Ammon's horn (tissue), 1 donor: ENCODE measurements around the gene FGF12.
A peak's percentile ranks its signal among the peaks of the same experiment; 100 is the strongest.

Source experiments
- DNase-seq: peaks from one replicate; pipeline ENCODE4 v3.0.0-alpha.2; 2016; ENCODE audit warnings: low spot score

Gene FGF12

DNA sequence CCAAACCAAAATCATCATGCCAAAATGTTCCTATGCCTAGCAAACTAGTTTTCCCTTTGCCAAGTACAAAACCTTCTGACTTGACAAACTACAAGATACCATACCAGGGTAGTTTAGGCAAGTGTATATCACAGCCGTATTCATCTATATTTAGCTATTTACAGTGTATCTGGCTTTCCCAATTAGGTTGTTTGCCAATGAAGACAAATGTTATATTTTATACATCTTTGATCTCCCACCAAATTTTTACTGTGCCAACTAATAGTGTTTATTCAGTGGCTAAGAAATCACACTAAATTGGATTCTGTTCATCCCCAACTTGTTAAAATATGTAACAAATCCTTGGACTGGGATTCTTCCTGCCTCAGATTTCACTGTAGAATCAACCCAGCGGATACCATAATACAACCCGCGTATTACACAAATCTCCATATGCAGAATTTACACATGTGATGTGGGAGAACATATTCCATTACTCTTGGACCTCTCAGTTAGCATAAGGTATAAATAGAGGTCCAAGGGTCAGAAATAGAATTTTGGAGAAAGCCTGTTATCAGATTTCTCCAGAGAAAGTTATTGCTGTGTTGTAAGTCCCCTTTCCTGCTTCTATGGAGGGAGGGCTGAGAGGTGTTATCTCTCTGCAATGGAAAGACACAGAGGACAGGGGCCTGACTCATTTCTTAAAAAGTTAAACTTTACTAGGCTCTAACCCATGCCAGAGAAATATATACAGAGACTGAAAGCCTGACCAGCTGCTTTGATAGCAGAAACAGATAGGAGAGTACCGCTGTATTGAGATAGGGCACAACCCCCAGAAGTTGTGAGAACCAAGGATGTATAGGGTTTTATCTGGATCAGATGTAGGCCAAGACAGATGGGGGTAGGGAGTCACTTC lies 467.0 kb downstream of the FGF12 start:
- DNase-seq, result no peak

DNA sequence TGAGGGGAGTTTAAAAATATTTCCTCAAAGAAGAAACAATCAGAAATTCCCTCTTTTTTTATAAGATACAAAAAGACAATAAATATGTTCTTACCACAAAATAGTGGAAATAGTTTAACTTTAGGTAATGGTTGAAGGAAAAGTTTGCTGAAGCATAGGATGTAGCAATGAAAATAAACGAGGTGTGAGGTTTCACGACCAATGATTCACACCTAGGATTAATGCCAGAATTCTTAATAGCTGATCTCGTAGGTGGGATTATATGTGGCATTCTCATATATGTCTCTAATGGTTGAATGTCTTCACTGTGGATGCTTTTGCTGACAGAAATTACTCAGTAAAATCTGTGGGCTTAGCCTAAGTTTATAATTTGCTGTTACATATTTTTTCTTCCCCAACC lies 467.7 kb downstream of the FGF12 start:
- no peak for DNase-seq

DNA sequence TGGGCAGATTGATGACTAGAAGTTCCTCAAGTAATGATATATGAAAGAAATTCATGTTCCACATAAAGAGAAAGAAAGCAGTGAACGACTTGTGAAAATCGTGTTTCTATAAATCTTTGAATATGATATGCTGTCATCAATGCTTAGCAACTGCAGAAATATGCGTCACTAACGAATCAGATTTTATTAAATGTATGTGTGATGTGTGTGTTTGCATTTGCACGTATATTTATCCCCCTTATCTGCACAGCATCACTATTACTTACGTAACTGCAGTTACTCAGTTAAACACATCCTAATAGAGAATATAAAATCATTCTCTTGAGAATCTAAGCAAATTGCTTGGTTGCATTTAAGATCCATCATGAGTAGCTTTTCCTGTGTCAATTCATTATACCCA lies 468.6 kb downstream of the FGF12 start:
- DNase-seq, result no peak

DNA sequence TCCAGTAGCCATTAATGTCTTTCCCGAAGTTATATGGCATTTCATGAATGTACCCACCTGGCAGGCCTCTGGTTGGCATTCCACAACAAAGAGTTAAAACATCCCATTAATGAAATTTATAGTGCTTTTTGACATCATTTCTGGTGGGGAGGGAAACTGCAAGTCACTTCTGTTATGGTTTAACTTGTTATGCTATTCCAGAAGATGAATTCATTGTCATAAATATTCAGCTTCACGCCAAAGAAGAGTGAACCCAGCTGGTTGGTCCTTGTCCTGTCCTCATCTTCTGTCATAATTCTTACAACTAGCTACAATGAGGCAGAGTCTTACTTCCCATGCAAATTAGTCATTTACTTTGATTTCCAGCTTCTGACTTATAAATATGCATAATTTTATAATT lies 471.5 kb downstream of the FGF12 start:
- no peak for DNase-seq

DNA sequence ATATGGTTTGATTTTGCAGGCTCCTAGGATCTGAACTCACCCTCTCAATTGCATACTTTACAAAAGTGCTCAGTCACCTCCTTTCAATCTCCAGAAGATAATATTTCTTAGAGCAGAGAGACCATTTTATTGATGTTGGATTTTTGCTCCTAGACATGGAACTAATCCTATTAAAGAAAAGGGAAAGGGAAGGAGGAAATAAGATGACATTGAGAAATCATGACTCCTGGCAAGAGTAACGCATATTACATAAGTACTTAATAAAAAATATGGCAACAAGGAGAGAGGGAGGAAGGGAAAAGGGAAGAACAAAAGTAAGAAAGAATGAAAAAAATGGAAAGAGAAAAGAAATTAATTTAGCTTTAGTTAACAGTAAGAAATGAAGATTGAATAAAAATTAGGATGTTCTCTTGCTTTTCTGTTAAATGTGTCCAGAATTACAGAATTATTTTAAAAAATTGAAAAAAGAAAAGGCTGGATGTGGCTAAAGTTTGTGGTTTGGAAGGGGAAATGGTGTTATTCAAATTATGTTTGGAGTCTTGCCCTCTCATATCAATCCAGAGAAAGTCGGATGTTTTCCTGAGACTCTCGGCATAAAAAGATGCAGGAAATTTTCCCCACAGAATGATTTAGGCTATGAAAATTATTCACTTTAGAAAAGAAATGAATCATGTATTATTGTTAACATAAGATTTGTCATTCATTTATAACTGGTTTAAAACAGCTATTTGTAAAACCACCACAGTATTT lies 474.0 kb downstream of the FGF12 start:
- DNase-seq, result no peak

DNA sequence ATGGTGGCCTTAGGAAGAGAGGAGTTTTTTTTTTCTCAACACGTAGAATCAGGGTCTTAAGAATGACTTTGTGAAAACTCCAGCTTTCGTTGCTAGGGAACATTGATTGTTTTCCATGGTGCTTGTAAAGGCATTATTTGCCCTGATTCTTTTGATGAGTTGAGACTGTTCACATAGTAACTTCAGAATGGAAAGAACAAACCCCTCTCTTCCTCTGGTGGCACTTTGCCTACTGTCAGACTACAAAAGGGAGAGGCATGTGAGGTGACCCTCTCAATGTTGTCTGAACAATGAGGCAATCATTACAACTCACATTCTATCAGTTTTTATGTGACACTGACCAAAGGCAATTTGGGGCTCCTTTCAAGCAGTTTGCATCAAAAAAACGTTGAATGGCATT lies 477.8 kb downstream of the FGF12 start:
- DNase-seq, result no peak

DNA sequence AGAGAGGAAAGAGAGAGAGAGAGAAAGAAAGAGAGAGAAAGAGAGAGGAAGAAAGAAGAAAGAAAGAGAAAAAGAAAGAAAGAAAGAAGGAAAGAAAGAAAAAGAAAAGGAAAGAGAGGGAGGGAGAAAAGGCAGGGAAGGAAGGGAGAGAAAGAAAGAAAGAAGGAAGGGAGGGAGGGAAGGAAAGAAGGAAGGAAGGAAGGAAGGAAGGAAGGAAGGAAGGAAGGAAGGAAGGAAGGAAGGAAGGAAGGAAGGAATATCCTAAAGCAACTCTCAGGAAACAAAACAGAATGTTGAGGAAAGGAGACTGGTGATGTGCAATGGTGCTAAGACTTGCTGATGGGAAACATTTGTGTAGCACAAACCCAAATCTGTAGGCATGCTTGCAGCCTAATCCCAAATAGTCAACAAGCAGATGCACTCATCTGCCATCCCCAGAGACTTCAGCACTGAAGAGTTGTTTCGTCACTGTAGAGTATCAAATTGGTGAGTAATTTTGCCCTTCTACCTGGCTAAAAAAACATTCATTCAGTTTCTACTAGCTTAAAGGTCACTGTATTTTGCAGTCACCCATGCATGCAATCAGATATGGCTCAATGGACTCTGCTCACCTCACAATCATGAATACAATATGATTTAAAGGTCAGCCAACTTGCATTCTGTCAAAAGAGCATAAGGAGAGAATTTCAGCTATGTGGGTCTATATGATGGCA lies 480.3 kb downstream of the FGF12 start:
- DNase-seq, result peak; percentile 35

DNA sequence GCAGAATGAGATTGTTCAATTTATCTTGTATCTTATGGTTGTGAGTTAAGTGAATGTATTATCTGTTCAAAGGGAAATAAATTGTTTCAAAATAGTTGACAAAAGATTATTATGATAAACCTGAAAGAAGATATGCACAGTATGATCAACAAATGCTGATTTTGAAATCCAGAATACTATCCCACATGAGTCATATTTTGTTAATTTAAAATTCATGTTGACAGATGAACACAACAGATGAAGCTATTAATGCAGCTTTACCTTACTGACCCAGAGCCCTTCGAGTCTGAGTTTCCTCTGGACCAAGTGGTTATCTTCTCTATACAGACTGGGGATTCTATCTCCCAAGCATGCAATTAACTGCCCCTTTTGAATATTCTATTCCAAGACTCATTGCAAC lies 482.8 kb downstream of the FGF12 start:
- no peak for DNase-seq

DNA sequence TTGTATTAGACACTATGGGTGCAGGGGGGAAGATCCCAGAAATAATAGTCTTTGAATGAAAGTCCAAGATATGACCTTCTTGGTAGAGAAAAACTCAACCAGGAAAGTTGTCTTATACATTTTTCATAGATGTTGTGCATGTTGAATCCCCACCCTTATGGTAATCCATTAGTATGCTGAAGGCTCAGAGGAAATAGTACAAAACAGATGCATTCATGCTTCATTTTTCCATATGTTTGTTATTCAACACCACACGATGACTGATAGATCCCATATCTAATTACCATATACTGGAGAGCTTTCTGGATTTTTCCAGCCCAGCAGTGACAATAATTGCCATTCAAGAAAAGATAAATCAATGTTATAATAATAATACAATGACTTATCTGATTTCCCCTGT lies 487.4 kb downstream of the FGF12 start:
- DNase-seq, result no peak

DNA sequence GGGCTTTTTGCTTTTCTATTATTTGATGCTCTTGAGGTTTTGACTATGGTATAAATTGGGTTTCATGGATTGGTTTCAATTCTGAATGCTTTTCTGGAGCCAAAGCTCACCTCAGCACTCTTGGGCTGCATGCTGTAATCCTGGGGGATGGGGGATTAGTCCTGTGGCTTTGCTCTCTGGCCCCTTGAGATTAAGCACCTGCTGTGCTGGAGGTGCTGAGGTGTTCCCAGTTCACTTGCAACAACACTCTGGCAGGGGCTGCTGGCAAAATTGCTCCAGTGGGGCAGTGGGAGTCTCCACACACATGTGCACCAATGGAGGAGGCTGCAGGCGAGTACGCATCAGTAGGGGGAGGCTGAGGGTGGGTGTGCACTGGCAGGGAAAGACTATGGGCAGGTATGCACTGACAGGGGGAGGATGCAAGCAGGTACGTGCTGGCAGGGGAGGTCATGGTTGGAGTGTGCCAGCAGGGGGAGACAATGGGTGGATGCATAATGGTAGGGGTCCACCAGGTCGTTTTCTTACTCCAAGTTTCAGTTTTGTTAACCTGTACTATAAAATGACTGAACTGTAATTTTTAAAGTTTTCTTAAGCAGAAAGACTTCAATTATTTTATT lies 489.2 kb downstream of the FGF12 start:
- DNase-seq, result no peak

DNA sequence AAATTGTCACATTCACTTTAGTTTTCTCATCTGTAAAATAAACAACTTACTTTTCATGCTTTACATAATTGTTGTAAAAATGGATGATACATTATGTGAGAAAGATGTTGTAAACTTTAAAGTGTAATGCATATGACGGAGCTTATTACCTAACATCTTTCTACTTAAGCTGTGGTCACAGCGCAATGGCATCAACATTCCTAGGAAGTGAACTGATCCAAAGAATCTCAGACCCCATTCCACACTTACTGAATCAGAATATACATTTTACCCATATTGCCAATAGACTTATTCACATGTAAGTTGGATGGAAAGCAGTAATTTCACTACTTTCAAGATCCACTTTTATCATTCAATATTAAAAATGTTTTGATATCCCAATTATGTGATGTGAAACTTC lies 497.5 kb downstream of the FGF12 start:
- no peak for DNase-seq

DNA sequence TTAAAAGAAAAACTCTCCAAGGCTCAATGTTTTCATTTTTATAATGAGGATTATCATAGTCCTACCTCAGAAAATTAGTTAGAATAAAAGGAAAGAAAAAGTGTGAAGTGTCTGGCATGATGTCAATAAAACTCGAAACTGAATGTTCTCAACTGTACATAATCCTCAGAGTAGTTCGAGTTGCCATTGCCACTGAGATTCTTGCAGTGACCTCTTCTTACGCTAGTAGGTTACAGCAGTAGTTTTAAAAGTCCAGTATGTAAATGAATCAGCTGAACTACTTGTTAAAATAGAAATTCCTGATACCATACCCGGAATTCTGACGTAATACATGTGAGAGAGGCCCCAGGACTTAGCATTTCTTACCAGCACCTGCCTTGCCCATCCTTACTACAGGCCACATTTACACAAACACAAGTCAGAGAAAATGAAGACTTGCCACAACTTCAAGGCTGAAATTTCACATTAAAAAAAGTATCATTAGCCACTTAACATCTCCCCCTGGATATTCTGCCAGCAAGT lies 502.6 kb downstream of the FGF12 start:
- no peak for DNase-seq

DNA sequence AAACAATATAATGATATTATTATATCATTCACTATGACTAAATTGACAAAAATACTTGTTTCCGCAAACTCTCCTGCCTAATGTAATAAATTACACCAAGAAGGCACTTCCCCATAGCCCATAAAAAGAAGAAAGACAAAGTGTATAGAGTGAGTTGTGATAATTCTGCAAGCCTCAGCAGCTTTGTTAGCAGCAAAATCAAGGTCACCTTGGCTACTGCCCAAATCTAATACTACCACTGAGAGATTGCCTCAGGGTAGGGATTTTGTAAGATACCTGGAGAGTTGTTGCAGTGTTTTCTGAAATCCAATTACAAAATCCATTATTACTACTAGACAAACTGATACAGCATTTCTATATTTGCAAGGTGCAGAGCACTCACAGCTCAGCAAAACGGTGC lies 503.5 kb downstream of the FGF12 start:
- DNase-seq, result no peak

DNA sequence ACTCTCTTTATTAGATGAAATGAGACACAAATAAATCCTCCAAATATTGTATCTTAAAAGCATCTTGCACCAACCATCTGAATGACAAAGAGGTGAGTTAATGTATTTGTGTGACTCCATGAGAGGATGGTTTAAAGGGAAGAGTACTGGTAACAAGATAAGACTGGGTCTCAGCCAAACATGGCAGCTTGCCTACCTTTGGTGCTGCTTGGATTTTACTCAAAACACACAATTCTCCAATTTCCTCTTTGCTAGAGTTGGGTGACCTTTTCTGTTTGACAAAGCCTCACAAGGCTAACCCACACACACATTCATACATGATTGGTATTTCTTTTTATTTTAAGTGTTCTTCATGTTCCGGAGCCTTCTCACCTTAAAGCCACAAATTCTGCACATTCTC lies 506.4 kb downstream of the FGF12 start:
- no peak for DNase-seq

DNA sequence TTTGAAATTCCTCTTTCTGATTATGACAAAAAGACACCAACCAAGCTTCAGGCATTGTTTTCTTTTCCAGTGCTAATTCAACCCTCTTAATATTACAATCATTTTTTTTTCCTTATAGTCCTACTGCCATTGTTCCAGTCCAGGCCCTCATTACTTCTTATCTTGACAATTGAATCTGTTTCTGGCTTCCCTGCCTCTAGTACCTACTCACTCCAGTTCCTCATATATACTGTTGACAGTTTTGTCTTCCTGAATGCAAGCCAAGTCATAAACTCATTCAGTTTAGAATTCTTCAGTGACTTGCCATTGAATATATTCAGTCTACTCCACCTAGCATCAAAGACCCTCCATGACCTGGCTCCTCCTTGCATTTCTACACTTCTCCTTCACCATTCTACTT lies 507.4 kb downstream of the FGF12 start:
- DNase-seq, result no peak

DNA sequence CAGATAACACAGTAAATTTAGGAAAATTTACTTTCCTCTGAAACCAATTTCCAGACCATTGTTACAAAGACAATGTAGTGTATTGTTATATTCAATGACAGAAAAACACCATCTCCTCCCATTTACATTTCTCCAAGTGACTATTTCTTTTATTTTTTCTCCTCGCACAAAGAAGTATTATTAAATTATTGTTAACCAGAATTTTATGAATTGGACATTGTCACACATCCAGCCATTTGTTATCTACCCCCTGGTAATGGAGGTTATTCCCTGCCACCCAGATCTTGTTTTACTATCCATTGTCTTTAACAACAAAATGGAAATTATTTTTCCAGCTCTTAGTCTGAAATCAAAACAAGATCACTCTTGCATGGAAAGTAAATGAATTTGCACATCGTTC lies 511.3 kb downstream of the FGF12 start:
- peak; percentile 2 for DNase-seq

DNA sequence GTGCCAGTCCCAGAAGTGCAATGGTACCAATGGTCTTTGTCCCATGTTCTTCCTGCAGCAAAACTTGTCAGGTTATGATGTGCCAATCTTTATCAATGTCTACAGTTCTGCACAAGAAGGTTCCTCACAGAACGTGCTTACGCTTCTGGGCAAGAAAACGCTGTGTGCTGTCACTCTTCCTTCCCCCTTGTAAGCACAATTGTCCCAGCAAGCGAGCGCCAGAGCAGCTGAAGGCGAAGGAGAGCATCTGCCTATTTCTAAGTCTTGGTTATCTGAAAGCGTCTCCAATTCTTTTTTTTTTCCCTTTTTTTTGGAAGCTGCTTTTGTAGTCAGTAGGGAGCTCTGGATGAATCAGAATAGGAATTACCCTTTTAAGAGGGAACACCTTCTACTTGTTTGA lies 514.4 kb downstream of the FGF12 start:
- peak; percentile 52 for DNase-seq

DNA sequence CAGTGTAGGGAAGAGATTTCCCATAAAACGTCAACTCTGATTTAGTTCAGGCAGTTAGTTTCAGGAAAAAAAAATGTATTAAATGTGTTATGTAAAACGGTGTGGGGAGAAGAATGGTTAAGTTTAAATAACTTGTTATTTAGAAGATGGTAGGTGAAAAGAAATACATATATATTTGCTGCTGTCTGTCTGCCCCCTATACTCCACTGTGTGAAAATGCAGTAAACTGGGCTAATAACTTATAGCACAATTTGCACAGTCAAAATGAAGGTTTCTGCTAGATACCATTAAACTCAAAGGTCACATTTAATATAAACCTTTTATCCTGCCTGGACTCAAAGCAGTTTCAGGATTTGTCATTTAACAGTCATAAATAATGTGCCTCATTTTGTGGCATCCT lies 515.0 kb downstream of the FGF12 start:
- no peak for DNase-seq

DNA sequence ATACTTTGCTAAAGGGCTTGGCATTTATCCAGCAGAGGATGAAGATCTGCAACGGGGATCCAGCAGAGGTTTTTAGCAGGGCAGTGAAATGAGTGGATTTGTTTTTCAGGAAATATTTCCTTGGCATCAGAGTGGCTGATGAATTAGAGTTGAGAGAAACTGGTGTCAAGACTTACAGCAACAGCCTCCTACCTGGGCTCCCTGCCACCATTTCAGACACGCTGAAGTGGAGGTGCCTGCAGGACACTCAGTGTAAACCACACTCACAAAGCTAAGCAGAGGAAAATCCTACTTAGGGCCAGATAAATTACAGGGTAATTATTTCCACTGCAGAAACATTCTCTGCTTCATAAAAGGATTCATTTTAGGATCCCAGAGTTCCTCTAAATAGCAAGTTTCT lies 519.7 kb downstream of the FGF12 start:
- DNase-seq, result no peak

DNA sequence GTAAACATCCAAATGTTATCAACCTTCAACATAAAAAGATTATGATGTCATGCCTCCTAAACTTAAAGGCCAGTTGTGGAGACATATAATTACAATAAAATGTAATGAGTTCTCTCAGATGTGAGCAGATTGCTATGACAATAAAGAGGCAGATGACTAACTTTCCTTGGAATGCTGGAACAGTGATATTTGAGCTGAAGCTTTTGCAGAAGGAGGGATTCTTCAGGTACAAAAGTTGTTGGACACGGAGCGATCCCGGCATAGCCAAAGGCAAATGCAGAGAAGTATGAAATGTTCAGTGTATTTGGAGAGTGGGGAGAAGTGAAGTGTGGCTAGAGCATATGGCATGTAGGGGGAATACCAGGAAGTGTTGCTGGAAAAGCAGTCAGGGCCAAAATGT lies 520.1 kb downstream of the FGF12 start:
- no peak for DNase-seq

DNA sequence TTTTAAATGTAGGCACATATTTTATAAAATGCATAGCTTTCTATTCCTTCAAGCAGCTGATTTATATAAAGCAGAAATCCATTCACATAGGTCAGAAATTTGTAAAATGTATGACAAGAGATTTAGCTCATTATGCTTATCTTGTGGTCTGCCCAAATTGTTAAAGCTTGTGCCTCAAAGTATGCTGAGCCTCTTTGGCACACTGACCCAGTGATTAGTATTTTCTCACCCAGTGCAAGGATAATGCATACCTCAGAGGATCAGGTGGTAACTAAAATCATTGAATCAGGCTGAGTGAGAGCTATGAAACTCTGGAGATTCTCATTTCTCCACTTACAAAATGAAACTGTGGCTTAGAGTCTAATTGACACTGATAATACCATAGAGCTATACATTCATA lies 533.3 kb downstream of the FGF12 start:
- DNase-seq, result no peak

DNA sequence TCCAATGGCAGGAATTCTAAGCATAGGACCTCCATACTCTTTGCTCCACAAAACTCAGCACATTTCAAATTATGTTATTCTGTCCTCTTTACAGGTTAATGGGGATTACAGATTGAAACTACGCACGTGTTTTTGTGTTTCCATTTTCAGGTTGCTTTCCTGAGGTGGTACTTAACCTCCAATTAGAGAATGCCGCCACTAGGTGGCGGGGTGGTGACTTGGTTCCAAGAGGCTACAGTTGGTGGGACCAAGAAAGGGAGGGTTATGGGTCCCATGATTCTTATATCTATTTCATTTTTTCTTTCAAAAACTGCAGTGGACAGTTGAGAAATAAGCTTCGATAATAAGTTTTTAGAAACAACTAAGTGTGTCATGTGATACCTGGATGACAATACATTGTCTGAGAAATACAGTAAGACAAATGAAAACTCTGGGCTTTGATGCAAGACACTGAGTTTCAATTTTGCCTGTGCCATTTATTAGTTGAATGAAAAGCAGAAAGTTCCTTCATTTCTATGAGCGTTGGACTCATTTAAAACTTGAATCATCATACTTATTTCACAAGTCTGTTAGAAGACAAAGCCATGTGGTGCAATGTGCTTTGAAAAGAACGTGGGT lies 539.0 kb downstream of the FGF12 start:
- DNase-seq, result peak; percentile 13
